Naive B cell (primary cell): Measurements from ENCODE around the gene YES1. TPM values are rescaled to one million over a fixed set of nuclear protein-coding genes. Genes with fewer than 3 reads are reported as not detected.

ENCODE experiments used
- ATAC-seq, 2 donors: fragments of 150-1000 bp; cut with Tn5 transposase; 2 replicates each; pipeline ENCODE4 v1.10.0; 2021; ENCODE audit warnings: low read depth in 2 of 2, mild to moderate bottlenecking in 2 of 2, moderate library complexity in 2 of 2
- DNase-seq: peaks from one replicate; pipeline ENCODE4 v3.0.0; 2022
- H3K27ac Mint-ChIP-seq, 6 donors: one replicate each; pipeline ENCODE4 v1.8.0; 2020 to 2022; ENCODE audit warnings: mild to moderate bottlenecking in 6 of 6, mixed read lengths in 6 of 6, moderate library complexity in 5 of 6, inconsistent platforms in 2 of 6
- H3K27me3 Mint-ChIP-seq, 3 donors: one replicate each; pipeline ENCODE4 v1.8.0; 2021 to 2022; ENCODE audit warnings: mixed read lengths in 3 of 3, mild to moderate bottlenecking in 1 of 3
- H3K36me3 Mint-ChIP-seq, 2 donors: one replicate each; pipeline ENCODE4 v1.8.0; 2020 to 2022; ENCODE audit warnings: mixed read lengths in 2 of 2, inconsistent platforms in 1 of 2, mild to moderate bottlenecking in 1 of 2
- H3K4me1 Mint-ChIP-seq, 3 donors: one replicate each; pipeline ENCODE4 v1.8.0; 2020 to 2022; ENCODE audit warnings: mixed read lengths in 3 of 3, inconsistent platforms in 1 of 3, mild to moderate bottlenecking in 1 of 3, moderate library complexity in 1 of 3
- H3K4me3 Mint-ChIP-seq, 8 donors: one replicate each; pipeline ENCODE4 v1.8.0; 2020 to 2022; ENCODE audit warnings: mild to moderate bottlenecking in 8 of 8, mixed read lengths in 8 of 8, moderate library complexity in 8 of 8, inconsistent platforms in 2 of 8
- H3K9me3 Mint-ChIP-seq, 7 donors: one replicate each; pipeline ENCODE4 v1.8.0; 2020 to 2022; ENCODE audit warnings: mixed read lengths in 7 of 7, mild to moderate bottlenecking in 5 of 7, inconsistent platforms in 2 of 7, moderate library complexity in 1 of 7
- polyA plus RNA-seq, 6 donors: library from polyadenylated mRNA; unstranded; fragments of 300-500 nt; fragmentation: Illumina TruSeq; gene quantifications; one replicate each; pipeline ENCODE4 v1.2.3, GENCODE V29; 2021; ENCODE audit warnings: low read depth in 6 of 6

The YES1 gene
- not detected for polyA plus RNA-seq

- Mint-ChIP-seq H3K4me3 (peak within 1 kb of the TSS; percentile 41 to 93 (median 78)), H3K27me3 (peaks cover 59 to 69% (median 66%) of the 10 kb centered on the region in 3 donors), H3K4me1 (peaks cover 16 to 24% (median 19%) of the 10 kb centered on the region in 3 donors), H3K27ac (peak within 1 kb of the TSS in 5 of 6 donors; percentile 30 to 83 (median 57)), H3K36me3 (peaks cover 0 to 10% of the 10 kb centered on the region in 2 donors), H3K9me3 (peaks cover 3 to 51% (median 18%) of the 10 kb centered on the region in 7 donors)
- ATAC-seq (peak in 1 of 2 donors; percentile 5), DNase-seq (no peak)
Measured at GRCh38 chr18:811892-812375, at the start of gene YES1. Gene YES1, minus strand, starts transcription at chr18:812242. Its CDS starts 55,415 bp downstream, at chr18:756827.

DNA sequence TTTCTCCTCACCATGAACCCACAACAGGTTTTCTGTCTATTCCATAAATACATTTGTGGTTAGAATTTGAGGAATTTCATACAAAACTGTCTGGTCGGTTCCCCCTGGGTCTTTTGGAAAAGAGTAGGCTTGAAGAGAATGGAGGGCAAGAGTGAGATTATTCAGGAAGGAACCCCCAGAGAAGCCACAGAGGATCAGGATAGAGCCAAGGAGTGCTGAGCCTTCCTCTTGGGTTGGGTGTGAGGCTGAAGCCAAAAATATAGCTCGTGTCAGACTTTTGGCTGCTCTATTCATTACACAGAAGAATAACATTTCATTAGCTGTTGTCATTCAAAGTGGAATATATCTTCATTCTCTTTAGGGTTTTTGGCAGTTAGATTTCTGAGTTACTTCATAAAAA lies 45.9 kb upstream of the YES1 start:
- Mint-ChIP-seq H3K36me3 (no peaks in the 10 kb centered on the region), H3K27ac (no peak overlapping the region), H3K4me1 (no peaks in the 10 kb centered on the region), H3K27me3 (peaks cover 20 to 43% (median 41%) of the 10 kb centered on the region in 3 donors), H3K4me3 (no peak overlapping the region), H3K9me3 (no peaks in the 10 kb centered on the region)
- no peak for DNase-seq
- no peak for ATAC-seq

DNA sequence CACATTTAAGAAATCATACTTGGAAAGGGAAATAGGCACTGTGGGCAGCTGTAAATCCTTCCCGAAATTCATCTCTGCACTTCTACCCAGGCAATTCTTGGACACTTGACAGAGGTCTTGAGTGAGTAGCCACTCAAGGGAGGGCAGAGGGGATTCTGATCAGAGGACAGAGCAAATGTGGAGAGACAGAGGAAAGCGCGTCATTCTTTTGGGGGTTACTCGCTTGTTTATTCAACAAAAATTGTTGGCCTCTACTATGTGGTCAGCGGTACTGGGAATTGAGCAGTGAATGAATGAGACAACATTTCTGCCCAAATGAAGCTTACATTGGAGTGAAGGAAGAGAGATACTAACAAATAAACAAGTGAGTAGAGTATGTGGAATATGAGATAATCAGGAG lies 41.4 kb upstream of the YES1 start:
- Mint-ChIP-seq H3K36me3 (no peaks in the 10 kb centered on the region), H3K27me3 (peaks cover 14 to 41% (median 28%) of the 10 kb centered on the region in 3 donors), H3K4me1 (no peaks in the 10 kb centered on the region), H3K27ac (no peak overlapping the region), H3K9me3 (no peaks in the 10 kb centered on the region), H3K4me3 (no peak overlapping the region)
- ATAC-seq (no peak), DNase-seq (no peak)

DNA sequence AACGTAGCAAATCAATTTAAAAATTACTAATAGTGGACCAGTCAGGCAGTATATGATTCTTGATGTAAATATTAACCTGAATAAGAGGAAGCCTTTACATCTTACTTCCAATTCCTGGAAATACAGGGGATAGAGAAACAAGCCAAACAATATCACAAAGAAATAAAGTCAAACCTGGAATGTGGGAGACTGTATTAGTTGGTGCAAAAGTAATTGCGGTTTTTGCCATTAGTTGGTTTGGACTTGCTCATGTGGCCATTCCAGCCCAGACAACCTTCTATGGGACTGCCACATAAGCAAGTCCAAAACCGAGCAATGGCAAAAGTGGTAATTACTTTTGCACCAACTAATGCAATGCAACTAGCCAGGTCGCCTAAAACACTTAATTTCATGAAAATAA lies 38.9 kb upstream of the YES1 start:
- Mint-ChIP-seq H3K9me3 (no peaks in the 10 kb centered on the region), H3K36me3 (no peaks in the 10 kb centered on the region), H3K4me1 (no peaks in the 10 kb centered on the region), H3K27ac (no peak overlapping the region), H3K27me3 (peaks cover 4 to 35% (median 22%) of the 10 kb centered on the region in 3 donors), H3K4me3 (no peak overlapping the region)
- ATAC-seq (no peak), DNase-seq (no peak)

- H3K4me1 Mint-ChIP-seq = no peaks in the 10 kb centered on the region
- H3K36me3 Mint-ChIP-seq = no peaks in the 10 kb centered on the region
- peak overlapping the region in 1 of 6 donors; percentile 7 for H3K27ac Mint-ChIP-seq
- H3K27me3 Mint-ChIP-seq = peaks cover 0 to 31% (median 17%) of the 10 kb centered on the region in 3 donors
- DNase-seq (no peak), ATAC-seq (no peak)
- no peak overlapping the region for H3K4me3 Mint-ChIP-seq
- H3K9me3 Mint-ChIP-seq = no peaks in the 10 kb centered on the region
Measured at GRCh38 chr18:849021-849420, 37.0 kb upstream of the YES1 start.

GRCh38 chr18:848062-848861 lies 36.2 kb upstream of the YES1 start:
- no peaks in the 10 kb centered on the region for H3K4me1 Mint-ChIP-seq
- no peak for ATAC-seq
- peaks cover 5 to 23% (median 10%) of the 10 kb centered on the region in 3 donors for H3K27me3 Mint-ChIP-seq

DNA sequence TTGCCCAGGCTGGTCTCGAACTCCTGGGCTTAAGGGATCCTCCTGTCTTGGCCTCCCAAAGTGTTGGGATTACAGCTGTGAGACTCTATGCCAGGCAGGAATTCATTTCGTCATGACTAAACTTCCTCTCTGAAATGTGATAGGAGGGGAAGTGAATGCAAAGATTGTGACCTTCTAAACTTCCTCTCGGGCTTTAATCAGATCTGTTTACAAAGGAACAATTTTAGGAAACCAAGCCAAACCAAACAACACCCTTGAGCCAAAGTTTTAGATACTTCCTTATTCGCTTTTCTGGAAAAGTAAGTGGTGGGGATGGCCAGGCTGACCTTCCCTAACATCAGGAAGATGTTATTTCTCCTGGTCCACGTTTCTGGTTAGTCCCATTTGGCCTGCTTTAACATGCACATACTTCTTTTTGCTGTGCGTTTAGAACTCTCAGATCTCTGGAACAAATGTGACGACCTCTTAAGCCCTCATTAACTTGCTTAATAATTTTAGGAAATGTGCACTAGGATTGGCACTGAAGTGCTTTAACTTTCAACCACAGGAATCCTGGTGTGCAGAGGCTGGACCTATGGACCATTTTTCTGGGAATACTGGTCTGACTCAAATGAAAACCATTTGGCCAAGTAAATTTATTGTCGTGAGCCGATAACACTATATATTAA lies 33.2 kb upstream of the YES1 start:
- H3K27me3 Mint-ChIP-seq = peaks cover 21 to 26% (median 24%) of the 10 kb centered on the region in 3 donors
- ATAC-seq (no peak), DNase-seq (no peak)
- H3K4me3 Mint-ChIP-seq = no peak overlapping the region
- H3K36me3 Mint-ChIP-seq = no peaks in the 10 kb centered on the region
- no peaks in the 10 kb centered on the region for H3K4me1 Mint-ChIP-seq
- H3K27ac Mint-ChIP-seq = no peak overlapping the region
- H3K9me3 Mint-ChIP-seq = no peaks in the 10 kb centered on the region

More at GRCh38 chr18:848062-848861, 36.2 kb upstream of the YES1 start:
- H3K36me3 Mint-ChIP-seq = no peaks in the 10 kb centered on the region
- H3K27ac Mint-ChIP-seq = no peak overlapping the region
- no peak overlapping the region for H3K4me3 Mint-ChIP-seq
- no peak for DNase-seq
- no peaks in the 10 kb centered on the region for H3K9me3 Mint-ChIP-seq

- ATAC-seq (no peak), DNase-seq (no peak)
- Mint-ChIP-seq H3K4me3 (no peak overlapping the region), H3K36me3 (no peaks in the 10 kb centered on the region), H3K9me3 (no peaks in the 10 kb centered on the region), H3K27ac (peak overlapping the region in 1 of 6 donors; percentile 33), H3K27me3 (peaks cover 24 to 46% (median 30%) of the 10 kb centered on the region in 3 donors), H3K4me1 (no peaks in the 10 kb centered on the region)
Measured at GRCh38 chr18:841647-842370, 29.8 kb upstream of the YES1 start.

DNA sequence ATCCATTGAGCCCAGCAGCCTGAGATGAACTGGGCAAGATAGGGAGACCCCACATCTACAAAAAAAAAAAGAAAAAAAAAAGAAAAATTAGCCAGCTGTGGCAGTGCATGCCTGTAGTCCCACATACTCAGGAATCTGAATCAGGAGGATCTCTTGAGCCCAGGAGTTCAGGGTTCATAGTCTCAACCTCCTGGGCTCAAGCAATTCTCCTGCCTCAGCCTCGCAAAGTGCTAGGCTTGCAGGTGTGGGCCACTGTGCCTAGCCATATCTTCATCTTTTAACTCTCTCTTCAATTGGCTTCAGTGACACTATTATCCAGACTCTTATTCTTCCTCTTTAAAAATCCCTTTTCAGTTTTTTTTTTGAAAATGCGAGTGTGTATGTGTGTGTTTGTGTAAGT lies 28.5 kb upstream of the YES1 start:
- H3K27me3 Mint-ChIP-seq = peaks cover 32 to 53% (median 33%) of the 10 kb centered on the region in 3 donors
- no peaks in the 10 kb centered on the region for H3K4me1 Mint-ChIP-seq
- H3K9me3 Mint-ChIP-seq = no peaks in the 10 kb centered on the region
- H3K36me3 Mint-ChIP-seq = no peaks in the 10 kb centered on the region
- no peak overlapping the region for H3K4me3 Mint-ChIP-seq
- H3K27ac Mint-ChIP-seq = no peak overlapping the region
- ATAC-seq = no peak
- no peak for DNase-seq

GRCh38 chr18:840023-840408 lies 28.0 kb upstream of the YES1 start:
- no peaks in the 10 kb centered on the region for H3K9me3 Mint-ChIP-seq
- H3K27ac Mint-ChIP-seq = no peak overlapping the region
- no peaks in the 10 kb centered on the region for H3K36me3 Mint-ChIP-seq
- H3K4me3 Mint-ChIP-seq = no peak overlapping the region
- no peaks in the 10 kb centered on the region for H3K4me1 Mint-ChIP-seq
- DNase-seq = no peak
- H3K27me3 Mint-ChIP-seq = peaks cover 31 to 53% (median 32%) of the 10 kb centered on the region in 3 donors
- no peak for ATAC-seq

GRCh38 chr18:839224-840022 lies 27.4 kb upstream of the YES1 start:
- Mint-ChIP-seq H3K27me3 (peaks cover 31 to 53% (median 32%) of the 10 kb centered on the region in 3 donors), H3K4me3 (no peak overlapping the region), H3K27ac (no peak overlapping the region), H3K4me1 (no peaks in the 10 kb centered on the region), H3K36me3 (no peaks in the 10 kb centered on the region), H3K9me3 (no peaks in the 10 kb centered on the region)
- ATAC-seq = peak; percentile 57 to 76
- peak; percentile 53 for DNase-seq

GRCh38 chr18:837922-838321 lies 25.9 kb upstream of the YES1 start:
- Mint-ChIP-seq H3K27ac (no peak overlapping the region), H3K36me3 (no peaks in the 10 kb centered on the region), H3K4me3 (no peak overlapping the region), H3K27me3 (peaks cover 42 to 60% (median 46%) of the 10 kb centered on the region in 3 donors), H3K4me1 (no peaks in the 10 kb centered on the region), H3K9me3 (peaks cover 0 to 3% (median 0%) of the 10 kb centered on the region in 7 donors)
- ATAC-seq (no peak), DNase-seq (no peak)
